Left forelimb (tissue), 1 donor: Measurements from ENCODE around the gene MAPK11.
"Not testable (repeated sequence)": the region's sequence is repeated elsewhere in the genome, so short reads cannot be mapped to it uniquely, and the experiment has no call there.

Experiments
- DNase-seq: peaks from one replicate; pipeline ENCODE4 v3.0.0-alpha.2; 2018; ENCODE audit warnings: low spot score

The MAPK11 gene

DNA sequence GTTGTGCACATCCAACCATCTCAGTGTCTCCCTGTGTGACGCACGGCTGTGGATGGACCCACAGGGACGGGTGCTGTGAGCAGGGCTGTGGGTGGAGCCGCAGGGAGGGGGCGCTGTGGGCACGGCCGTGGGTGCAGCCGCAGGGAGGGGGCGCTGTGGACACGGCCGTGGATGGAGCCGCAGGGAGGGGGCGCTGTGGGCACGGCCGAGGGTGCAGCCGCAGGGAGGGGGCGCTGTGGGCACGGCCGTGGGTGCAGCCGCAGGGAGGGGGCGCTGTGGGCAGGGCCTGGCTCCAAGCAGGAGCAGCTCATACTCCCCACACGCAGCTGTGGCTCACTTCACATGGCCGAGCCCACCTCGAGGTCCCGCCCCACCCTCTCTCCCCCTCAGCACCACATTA is 6.0 kb upstream of the MAPK11 start:
- no peak for DNase-seq

DNA sequence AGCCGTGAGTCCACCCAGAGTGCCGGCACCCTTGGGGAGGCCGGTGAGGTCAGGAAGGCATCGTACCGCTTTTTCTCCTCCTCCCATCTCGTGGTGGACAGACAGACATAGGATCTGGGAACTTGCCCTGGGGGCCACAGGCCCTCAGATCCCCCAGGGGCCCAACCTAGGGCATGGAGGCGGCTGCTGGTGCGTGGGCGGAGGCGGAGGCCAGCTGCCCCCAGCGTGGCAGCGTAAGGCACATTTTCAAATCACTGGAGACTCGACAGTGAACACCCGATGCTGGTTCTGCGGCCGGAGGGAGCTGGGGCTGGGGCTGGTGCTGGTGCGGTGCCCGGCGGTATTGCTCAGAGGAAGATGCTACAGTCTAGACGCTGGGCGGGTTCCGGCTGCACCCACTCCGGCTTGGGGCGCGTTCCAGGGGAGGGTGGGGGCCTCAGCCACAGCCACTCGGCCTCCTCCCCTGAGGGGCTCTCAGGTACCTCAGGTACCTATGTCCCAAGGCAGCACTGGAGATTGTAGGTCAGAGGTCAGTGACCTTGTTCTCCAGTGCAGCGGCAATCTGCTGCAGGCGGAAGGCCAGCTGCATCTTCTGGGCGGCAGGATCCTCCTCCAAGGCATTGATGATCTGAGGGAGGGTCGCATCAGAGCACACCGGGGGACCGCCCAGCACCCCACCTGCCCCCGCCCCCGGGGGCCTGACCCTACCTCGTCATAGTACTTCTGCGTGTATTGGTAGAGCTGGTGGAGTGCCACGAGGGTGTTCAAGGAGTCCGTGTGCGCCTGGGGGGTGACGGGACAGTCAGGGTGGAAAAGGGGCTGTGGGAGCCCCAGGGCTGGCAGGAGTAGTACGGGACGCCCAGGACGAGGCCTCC is 5.2 kb upstream of the MAPK11 start:
- no peak for DNase-seq

DNA sequence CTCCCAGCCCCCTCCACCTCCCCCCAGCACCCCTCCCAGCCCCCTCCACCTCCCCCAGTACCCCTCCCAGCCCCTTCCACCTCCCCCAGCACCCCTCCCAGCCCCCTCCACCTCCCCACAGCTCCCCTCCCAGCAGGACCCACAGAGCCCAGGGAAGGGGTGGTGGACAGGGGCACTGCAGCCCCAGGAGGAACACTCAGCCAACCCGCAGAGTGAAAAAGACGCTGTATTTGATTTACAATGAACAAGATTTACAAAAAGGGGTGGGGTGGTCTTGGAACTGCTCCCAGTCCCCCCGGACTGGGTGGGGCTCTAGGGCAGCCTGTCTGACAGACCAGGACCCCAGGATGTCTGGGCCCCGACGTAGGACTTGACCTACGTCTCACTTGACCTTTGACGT is 4.6 kb upstream of the MAPK11 start:
- DNase-seq, result no peak

DNA sequence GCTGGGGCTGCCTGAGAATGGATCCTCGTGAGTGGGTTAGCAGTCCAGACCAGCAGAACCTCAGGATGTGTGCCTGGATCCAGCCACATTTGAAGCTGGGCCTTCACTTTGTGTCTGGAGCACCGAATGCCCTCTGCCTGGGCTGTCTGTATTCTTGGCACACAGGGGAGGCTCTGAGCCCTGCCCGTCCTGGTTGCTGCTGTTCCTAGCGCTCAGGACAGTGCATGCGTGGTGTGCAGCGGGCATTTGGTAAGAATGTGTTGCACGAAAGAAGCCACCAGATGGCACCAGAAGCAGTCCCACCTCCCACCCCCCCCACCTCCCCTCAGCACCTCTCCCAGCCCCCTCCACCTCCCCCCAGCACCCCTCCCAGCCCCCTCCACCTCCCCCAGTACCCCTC is 4.1 kb upstream of the MAPK11 start:
- DNase-seq, result no peak

DNA sequence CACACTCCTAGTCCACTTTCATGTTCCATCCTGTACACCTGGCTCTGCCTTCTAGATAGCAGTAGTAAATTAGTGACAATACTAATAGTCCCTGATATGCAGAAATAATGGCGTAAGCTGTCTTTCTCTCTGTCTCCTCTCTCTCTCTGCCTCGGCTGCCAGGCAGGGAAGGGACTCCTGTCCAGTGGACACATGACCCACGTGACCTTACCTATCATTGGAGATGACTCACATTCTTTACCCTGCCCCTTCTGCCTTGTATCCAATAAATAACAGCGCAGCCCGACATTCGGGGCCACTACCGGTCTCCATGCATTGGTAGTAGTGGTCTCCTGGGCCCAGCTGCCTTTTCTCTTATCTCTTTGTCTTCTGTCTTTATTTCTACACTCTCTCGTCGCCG is 3.6 kb upstream of the MAPK11 start:
- not testable (repeated sequence) for DNase-seq

DNA sequence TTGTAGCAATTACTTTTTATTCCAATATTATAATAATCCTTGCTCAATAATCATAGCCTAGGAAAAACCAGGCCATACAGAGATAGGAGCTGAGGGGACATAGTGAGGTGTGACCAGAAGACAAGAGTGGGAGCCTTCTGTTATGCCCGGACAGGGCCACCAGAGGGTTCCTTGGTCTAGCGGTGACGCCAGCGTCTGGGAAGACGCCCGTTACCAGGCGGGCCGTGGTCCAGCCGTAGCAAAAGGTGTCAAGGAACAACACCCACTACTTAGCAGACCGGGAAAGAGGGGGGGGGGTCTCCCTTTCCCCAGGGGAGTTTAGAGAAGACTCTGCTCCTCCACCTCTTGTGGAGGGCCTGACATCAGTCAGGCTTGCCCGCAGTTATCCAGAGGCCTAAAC is 3.2 kb upstream of the MAPK11 start:
- not testable (repeated sequence) for DNase-seq

DNA sequence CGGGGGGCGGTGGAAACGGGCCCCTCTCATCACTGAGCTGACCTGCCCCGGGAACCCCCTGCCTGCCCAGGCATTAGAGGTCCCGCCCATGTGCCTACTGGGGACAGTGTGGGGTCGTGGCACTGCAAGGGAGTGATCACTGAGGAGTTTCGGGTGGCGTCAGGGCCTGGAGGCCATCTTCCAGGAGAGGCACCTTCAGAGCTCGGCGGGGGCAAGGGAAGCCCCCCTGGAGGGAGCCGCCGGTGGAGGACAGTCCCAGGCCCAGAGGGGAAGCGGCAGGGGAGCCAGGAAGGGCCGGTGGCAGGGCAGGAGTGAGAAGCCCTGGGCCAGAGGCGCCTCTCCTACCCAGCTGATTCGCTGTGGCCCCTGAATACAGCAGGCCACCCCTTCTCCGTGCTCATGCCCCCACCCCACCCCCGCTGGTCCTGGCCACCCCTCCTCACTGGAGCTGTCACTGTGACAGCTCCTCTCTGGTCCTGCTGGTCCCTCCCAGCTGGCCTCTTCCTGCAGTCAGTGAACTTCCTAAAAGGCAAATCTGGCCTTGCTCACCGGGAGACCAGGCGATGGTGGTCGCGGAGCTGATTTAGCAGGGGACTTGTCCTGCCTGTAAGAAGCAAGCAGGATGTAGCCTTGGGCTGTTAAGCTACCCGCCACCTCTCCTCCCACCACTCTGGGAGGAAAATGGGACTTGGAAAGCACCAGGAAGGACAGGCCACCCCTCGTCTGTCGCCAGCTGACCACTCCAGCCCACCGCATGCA is 2.0 kb upstream of the MAPK11 start:
- DNase-seq, result no peak

DNA sequence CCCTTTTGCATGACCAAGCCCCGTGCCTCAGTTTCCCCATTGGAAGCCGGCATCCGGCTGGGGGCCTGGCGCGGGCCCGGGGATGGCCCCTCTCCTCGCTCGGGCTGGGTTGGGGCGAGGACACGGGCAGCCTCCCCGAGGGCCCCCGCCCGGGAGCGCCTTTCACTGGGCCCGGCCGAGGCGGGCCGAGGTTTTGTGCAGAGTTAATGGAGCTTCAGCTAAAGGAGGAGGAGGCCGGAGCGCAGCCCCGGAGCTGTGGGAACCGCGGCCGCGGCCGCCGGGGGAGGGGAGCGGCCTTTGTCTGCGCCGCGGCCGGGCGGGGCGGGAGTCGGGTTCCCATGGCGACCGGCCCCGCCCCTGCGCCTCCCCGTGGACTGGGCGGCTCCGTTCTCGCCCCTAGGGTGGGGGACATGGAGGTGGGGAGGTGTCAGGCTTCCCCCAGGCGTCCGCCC is 1.4 kb upstream of the MAPK11 start:
- DNase-seq, result no peak

DNA sequence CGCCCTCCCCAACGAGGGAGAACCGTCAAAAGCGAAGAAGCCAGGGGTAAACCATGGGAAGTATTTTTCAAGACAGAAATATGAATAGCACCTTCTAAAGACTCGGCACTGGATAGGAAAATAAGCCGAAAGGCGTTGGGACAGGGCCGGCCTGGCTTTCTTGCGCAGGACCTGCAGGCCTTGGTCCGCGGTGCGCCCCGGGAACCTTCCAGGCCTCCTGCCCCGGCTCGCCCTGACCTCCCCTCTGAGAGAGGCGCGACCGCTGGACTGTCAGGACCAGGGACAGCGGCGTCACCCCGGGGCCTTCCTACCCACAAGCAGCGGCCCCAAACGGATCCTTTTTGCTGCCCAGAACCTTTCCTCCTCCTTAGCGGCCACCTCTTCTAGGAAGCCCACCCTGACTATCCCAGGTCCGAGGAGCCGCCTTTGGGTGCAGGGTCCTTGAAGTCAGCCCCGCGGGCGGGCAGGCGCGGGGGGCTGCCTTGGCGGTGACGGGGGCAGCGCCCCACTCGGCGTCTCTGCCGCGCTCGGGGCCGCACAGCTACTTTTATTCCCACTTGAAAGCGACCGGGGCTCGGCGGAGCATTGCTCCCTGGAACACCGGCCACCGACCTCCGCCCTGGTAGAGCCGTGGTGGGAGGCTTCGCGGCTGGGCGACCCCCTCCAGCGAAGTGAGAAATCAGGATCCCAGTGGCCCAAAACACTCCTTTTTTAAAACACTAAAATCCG is 650 bp upstream of the MAPK11 start:
- peak; percentile 84 for DNase-seq

DNA sequence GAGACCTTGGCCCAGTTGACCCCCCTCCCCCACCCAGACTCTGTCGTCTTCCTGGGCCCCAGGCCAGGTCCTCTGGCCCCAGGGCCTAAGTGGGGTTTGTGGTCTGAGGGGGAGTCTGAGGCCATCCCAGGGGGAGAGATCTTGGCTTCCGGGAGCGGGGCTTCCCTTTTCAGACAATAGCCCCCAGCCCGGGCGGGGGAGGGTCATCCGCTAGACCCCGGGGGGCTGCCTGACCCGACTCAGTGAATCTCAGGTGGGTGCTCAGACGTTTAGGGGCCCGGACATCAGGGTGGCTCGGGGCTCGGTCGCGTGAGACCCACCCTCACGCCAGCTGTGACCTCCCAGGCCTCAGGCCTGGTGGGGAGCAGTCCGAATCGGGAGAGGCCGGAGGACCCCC is 609 bp downstream of the MAPK11 start:
- no peak for DNase-seq

DNA sequence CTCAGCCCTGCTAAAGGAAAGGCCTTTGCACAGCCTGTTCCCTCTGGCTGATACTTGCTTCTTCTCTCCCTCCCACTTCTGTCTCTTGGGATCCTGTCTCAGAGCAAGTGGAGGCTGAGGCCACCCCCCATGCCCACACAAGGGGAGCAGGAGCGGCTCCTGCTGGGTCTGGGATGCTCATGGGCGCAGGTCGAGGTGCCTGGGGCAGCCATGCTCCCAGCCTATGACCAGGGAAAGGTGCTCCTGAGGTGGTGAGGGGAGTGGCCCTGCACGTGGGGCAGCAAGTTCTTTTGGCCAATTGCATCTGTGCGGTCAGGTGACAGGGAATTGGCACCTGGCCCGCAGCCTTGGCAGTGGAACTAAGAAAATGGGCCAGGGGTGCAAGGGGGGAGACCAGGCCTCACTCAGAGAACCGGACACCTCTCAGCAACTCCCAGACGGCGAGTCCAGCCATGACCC is 1.5 kb downstream of the MAPK11 start:
- DNase-seq, result no peak

DNA sequence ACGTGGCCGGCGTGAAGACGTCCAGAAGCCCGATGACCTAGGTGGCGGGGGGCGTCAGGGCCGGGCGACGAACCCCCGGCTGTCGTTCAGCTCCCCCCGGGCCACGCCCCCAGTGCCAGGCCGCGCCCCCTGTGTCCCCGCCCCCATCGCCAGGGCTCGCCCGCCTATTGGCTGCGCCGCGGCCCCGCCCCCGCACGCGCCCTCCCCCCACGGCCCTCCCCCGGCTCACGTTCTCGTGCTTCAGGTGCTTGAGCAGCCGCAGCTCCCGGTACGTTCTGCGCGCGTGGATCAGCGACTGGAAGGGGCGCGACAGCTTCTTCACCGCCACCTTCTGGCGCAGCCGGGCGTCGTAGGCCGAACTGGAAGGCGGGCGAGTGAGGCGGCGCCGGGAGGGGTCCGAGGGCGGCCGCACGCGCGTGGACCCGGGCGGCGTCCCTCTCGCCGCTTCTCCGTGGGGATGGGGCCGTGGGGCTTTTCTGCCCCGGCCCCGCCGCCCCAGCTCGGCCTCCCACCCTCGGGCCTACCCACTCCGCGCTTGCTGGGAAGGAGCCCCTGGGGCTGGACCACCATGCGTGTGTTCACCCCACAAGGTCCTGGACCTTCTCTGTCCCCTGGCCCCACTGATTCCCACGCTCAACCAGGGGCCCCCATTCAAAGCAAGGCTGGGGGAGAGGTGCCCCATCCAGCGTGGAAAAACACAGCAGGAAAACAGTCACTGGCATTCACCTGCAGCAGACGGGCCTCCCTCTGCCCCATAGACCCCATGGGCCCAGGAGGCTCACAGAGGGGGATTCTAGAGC is 2.4 kb downstream of the MAPK11 start:
- DNase-seq, result peak; percentile 82

DNA sequence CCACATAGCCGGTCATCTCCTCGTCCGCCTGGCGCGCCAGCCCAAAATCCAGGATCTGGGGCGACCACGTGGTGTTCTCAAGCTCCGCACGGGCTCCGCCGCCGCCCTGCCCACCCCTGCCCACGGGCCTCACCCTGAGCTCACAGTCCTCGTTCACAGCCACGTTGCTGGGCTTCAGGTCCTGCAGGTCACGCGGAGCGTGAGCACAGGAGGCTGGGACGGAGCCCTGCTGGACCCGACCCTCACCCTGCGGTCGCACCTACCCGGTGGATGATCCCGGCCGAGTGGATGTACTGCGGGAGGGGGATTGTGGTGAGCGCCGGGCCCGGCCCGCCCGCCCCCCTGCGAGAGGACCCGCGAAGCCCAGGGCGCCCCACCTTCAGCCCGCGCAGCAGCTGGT is 3.2 kb downstream of the MAPK11 start:
- no peak for DNase-seq

DNA sequence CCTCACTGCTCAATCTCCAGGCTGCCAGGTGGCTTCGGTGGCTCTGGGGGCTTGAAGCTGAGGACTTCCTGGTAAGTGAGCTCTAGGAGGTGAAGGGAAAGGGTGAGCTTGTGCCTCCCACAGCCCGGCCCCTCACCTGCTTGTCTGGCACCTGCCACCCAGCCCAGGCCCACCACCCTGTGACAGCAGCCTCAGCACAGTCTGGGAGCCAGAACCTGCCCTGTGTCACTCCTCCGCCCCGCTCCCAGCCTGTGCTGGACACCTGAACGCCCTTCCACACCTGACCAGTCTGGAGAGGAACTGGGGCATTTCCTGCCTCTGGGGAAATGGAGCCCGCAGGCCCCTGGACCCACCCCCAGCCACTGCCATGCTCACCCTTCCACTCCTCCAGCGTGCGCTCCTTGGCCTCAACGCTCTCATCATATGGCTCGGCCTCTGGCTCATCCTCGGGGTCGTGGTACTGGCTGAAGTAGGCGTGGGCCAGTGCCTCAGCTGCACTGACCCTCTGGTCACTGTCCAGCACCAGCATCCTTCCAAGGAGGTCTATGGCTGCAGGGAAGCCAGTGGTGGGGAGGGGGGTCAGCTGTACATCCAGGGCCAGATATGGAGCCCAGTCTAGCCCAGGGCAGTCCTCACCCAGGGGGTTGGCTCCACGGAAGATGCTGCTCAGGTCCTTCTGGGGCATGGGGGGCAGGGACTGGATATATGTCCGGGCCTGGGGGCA is 5.1 kb downstream of the MAPK11 start:
- DNase-seq, result no peak

DNA sequence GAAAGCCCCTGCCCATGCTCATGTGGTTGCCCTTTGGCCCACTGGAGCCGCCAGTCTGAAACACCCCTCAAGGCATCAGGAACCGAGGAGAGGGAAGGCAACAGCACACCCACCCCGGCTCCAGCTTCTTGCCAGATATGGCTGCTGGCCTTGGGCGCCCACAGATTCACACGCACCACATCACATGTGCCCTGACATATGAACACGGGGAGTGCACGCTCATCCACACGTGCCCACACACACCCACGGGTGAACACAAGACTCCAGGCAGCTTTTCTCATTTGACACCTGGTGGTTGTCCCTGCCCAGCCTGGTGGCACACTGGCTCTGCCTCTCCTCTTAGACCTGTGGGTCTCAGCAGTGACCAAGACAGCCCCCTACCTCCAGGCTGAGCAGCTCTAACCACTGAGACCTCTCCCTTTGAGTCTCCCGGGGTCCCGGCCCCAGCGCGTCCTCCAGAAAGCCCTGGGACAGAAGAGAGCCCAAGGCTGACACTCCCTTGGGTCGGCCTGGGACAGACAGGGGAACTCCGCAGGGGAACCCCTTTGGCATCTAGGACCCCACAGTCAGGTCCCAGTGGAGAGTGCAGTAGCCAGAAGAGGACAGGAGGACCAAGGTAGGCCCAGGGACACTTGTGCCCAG is 6.0 kb downstream of the MAPK11 start:
- DNase-seq, result no peak

DNA sequence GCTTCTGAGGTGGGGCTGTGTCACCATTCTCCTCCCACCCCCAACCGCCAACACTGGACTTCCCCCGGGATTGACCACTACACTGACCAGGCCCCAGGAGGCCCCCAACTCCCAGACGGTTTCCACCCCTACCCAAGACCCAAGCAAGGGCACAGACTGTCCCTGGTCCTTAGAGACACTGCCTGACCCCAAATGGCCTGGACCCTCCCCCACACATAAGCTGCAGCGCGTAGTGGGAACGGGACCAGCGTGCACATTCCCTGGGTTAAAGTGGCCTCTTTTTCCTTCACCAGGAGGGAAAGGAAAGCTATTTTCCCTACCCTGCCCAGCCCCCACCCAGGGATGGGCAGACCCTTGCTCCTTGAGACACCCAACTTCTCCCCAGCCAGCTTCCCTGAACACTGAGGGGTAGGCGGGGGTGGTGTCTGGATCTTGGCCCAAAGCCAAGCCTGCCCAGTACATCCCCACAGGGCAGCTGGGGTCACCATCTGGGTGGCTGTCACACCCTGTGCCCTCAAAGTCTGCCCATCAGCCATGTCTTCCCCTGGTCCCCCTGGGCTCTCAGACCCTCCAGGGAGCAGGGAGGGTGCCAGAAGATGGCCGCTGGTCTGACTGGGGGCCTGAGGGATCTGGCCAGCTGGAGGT is 7.1 kb downstream of the MAPK11 start:
- no peak for DNase-seq

DNA sequence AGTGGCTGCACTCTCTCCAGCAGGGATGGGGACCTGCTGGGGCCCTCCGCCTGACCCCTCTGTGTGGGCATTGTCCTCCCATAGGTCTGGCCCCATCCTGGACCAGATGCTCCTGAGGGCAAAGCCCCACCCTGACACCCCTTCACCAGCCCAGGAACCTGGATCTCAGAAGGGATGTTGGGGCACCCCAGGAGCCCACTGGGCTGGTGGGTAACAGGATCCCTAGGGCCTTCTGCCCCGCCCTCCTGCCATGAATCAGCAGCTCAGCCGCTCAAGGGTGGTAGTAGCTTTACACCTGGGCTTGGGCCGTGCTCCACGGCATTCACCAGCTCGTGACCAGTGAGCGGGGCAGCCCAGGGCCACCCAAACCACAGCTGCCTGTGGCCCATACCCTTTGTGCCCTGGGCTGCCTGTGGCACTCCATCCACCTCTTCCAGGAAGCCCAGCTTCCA is 7.7 kb downstream of the MAPK11 start:
- DNase-seq, result no peak

DNA sequence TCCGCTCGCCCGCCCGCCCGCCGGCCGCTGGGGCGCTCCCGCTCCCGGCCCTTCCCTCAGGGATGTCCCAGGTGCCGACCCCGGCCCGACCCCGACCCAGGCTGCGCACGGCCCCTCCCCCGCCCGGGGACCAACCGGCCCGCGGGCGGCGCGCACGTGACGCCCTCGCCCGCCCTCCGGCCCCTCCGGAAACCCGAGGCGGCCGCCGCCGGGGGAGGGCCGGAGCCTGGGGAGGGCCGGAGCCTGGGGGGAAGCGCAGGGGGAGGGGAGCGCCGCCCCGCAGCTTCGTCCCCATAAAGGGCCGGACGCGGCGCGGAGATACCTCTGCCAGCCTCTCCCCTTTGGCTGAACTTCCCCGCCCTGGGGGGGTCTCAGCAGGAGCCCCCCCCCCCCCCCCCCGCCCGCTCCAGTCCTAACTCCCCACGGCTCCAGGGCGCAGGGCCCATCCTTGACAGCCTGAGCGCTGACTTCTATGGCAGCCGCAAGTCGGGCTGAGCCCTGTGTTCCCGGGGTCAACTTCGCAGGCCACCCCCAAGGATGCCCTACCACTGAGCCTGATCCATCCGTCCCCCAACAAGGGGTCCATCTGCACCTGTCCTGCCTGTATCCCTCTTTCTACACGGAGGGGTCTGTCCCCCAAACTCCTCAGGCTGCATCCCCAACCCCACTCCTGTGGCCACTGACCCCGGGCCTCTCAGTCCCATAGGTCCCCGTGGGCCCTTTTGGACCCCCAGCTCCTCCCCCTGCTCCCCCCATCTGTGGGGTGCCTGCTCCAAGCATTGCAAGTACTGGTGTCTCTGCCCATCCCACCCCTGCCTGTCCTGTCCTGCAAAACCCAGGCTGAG is 8.3 kb downstream of the MAPK11 start, which contains the start of gene MAPK12:
TSS of gene MAPK12 (minus strand) at position 69 of the 845 bp plus-strand sequence. CDS start 174 bp downstream, outside the sequence.
- DNase-seq, result no peak
